Smooth muscle cell of the brain vasculature (primary cell): Measurements from ENCODE around the gene MAPT.
"Not testable (repeated sequence)": the region's sequence is repeated elsewhere in the genome, so short reads cannot be mapped to it uniquely, and the experiment has no call there.

Experiments used
- DNase-seq: peaks from one replicate; pipeline ENCODE4 v3.0.0-alpha.2; 2012; ENCODE audit warnings: low read depth, low spot score

Gene MAPT

GRCh38 chr17:45900723-45901415 lies 6.5 kb downstream of the MAPT start:
- no peak for DNase-seq

DNA sequence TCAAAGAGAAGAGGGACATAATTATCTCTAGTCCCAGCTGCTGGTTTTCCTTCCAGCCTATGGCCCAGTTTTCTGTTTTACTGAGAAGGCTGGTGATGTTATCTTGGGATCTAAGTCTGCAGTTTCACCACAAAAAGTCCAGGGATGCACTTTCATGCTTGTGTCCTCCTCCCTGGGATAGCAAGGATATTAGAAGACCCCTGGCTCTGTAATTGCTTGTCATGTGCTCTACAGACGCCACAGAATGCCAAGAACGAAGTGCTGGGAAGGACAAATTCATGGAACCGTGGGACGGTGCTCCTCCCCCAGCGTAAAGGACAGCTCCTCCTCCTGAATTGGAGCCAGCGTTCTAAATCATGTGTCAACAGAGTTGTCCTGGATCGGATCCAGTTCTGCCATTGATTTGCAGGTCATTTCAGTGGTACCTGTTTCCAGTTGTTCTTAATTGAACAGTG lies 8.6 kb downstream of the MAPT start:
- no peak for DNase-seq

GRCh38 chr17:45904866-45905265 lies 10.5 kb downstream of the MAPT start:
- no peak for DNase-seq

GRCh38 chr17:45905814-45906213 lies 11.5 kb downstream of the MAPT start:
- DNase-seq, result no peak

DNA sequence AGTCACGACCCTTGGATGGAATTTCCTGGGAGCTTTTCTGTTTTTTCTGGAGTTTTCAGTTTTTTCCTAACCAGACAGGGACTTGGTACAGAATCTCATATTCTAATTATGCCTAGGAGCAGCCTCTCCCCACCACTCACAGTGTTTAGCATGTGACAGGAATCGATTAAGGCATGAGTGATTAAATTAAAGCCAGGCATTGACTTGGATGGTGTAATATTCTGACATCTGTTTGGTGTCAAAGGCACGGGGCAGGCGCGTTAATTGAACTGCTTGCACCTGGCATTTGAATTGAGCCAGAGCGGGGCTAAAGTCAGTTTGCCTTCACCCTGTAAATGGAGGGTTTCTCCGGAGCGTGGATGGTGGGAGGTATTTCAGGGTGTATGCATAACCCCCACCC lies 11.9 kb downstream of the MAPT start:
- DNase-seq, result no peak

DNA sequence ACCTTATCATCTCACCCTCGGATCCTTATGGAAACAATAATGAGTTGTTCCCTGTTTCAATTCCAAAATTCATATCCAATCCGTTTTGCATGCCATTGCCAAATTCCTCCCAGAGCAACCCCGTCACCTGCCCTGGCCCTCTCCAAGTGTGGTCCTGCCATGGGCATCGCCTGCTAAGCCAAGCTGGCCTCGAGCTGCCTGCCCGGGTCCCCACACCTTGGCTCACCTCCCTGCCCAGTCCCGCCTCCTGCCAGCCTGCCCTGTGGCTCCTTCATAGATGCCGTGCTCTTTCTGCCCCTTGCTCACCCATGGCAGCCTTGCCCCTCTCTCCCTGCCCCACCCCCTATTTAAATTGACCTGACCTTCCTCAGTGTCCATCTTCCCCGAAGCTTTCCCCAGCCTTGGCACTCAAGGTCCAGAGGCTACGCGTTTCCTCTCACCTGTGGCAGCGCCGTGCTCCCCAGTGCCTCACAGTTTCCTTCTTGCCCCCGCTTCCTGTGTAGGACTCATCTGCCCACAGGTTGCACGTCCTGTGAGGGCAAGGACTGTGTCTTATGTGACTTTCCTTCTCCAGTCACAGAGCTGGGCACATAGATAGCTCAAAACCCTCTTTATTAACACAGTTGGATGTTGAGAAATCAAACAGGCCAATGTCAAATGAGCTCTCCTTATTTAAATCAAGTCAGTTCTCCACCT lies 12.7 kb downstream of the MAPT start:
- no peak for DNase-seq

DNA sequence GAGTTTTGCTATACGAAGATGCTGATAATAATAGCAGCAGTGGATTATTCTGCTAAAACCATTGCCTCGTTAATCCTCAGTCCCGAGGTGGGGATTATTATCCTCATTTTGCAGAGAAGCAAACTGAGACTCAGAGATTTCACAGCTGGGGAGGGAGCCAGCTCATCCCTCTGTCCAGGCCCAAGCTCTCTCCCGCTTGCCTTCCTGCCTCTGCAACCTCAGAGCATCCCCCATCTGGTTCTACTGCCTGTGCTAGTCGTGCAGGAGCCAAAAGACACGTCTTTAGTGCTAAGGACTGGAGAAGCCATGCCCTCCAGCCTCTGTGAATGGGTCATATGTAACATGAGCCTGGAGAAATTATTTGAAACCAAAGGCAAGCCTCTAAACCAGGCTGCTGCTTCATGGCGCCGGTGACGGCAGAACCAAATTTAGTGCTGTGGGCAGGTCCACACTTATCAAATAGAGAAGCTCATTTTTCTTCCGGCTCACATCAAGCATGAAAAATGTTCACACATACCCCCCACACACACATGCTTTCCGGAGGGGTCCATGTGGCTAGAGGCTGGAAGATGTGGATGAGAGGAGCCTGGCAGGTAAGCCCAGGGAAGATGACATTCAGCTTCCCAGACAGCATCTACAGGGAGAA lies 13.5 kb downstream of the MAPT start:
- DNase-seq, result no peak

DNA sequence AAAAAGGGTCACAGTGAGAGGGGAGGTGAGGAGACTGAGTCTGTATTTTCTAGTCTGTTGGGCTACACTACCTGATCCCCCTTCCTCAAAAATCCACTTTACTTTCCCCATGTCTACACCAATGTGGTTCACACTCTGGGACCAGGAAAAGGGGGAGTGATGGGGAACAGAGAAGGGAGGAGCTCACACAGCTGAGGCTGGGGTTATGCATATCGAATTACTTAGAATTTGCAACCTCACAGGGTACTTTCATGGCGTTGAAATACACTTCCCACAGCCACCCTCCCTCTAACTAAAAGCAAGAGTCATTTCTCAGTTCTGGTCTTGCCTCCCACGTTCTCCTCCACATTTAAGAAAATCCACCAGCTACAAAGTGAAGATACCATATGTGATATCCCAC lies 14.1 kb downstream of the MAPT start:
- no peak for DNase-seq

- DNase-seq, result no peak
Observed at GRCh38 chr17:45908935-45909334, 14.6 kb downstream of the MAPT start.

DNA sequence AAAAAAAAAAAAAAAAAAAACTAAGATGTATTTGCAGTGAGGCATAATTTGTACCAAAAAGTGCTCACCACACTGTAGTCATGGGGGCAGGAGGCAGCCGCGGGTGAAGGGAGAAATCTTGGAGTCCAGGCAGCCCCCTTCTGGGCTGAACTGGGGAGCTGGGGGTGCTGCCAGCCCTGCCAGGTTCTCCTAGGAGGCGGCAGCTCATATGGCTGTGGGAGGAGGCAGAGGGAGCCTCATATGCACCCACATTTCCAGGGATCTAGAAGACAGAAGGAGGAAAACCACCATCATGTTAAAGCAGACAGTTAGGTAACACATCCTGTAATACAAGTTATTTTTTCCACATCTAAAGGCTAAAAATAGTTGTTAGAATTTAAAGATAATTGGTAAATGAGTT lies 16.3 kb downstream of the MAPT start:
- DNase-seq, result no peak

- no peak for DNase-seq
Observed at GRCh38 chr17:45912319-45912718, 18.0 kb downstream of the MAPT start.

- DNase-seq, result not testable (repeated sequence)
Observed at GRCh38 chr17:45913030-45913429, 18.7 kb downstream of the MAPT start.

DNA sequence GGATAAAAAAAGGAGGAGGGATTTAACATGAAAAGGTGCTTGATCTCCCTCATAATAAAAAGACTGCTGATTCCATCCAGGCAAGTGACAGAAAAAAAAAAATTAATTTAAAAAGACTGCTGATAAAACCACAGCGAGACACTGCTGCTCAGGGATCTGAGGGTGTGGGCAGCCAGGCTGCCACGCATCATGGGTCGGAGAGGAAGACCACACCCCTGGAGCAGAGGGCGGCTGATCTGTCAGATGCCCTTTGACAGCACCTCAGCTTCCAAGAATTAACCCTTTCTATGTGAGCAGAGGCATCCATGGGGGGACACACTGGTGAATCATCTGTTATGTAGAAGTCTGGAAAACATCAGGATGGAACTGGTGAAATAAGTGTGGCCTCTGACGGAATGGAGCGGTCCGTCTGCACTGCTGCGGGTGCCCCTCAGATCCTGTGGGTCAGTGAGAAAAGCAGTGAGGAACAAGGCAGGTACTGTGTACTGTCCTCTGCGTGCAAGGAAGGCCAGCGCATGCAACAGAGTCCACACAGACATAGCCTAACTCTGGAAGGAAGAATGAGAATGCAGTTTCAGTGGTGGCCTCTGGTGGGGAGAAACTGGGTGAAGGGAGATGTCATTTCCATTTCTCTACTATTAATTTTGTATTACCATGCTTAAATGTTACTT lies 19.8 kb downstream of the MAPT start:
- no peak for DNase-seq

GRCh38 chr17:45915263-45915662 lies 20.9 kb downstream of the MAPT start:
- DNase-seq, result no peak

- DNase-seq, result no peak
Observed at GRCh38 chr17:45917081-45917480, 22.7 kb downstream of the MAPT start.

DNA sequence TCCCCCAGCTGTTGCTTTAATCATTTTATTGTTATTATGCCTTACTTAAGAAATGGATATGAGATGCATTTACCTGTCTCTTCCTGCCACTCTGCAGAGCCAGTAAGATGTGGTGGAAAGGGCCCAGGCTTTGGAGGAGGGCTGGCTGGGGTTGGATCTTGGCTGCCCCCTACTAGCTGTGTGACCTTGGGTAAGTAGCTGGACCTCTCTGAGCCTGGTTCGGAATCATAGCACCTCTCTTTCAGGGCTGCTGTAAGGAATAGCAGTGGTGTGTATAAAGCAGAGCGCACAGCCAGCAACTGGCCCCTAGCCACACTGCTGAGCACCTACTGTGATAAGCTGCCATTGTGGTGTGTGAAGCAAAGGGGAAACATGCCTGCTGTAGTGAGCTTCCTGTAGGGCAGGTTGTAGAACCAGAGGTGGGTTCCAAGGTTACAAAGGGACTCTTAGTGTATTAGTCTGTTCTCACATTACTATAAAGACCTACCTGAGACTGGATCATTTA lies 23.9 kb downstream of the MAPT start:
- no peak for DNase-seq

GRCh38 chr17:45919136-45919535 lies 24.8 kb downstream of the MAPT start:
- DNase-seq, result no peak

- DNase-seq, result no peak
Observed at GRCh38 chr17:45920083-45920482, 25.7 kb downstream of the MAPT start.

GRCh38 chr17:45923511-45924268 lies 29.3 kb downstream of the MAPT start:
- no peak for DNase-seq

DNA sequence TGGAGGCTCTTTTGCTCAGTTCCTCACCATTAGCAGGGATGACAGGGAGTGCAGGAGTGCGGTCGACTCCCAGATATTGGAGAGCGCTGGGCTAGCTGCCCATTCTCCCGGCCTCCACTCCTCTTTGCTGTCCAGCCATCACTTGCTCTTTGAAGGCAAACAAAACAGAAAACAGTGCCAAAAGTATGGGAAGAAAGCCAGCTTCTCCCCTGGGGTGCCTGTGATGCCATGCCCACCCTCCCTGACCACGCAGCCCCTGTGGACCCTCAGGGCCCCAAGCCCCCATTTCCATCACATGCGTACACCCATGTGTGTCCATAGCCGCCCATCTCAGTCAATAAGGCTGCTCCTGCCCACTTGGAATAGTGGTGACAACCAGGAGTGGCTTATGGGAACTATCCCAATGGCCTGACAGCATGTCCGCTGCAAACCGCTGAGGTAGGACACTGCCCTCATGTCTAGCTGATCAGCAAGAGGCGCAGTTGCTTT lies 30.0 kb downstream of the MAPT start:
- no peak for DNase-seq

GRCh38 chr17:45925311-45925710 lies 31.0 kb downstream of the MAPT start:
- DNase-seq, result no peak
